ENCODE results near the gene TP53I11.

Gene TP53I11

GRCh38 chr11:44887636-44888035, 63.0 kb downstream of the TP53I11 start:
- no peak for DNase-seq

GRCh38 chr11:44886790-44887140, 63.9 kb downstream of the TP53I11 start:
- DNase-seq: peak in 2 of 56 donors; percentile 14 to 37

GRCh38 chr11:44885919-44886789, 64.5 kb downstream of the TP53I11 start:
- no peak for DNase-seq

GRCh38 chr11:44885065-44885810, 65.4 kb downstream of the TP53I11 start:
- no peak for DNase-seq

- no peak for DNase-seq
Observed at GRCh38 chr11:44884056-44884455, 66.6 kb downstream of the TP53I11 start.

GRCh38 chr11:44883277-44883676, 67.4 kb downstream of the TP53I11 start:
- DNase-seq: no peak

Data from amygdala (tissue), 56 donors.